ENCODE results near the gene DRG2.

Gene DRG2

GRCh38 chr17:18116078-18116477 is 28.3 kb downstream of the DRG2 start:
- DNase-seq (ENCODE audit: low read depth in 2 of 2), result no peak

DNA sequence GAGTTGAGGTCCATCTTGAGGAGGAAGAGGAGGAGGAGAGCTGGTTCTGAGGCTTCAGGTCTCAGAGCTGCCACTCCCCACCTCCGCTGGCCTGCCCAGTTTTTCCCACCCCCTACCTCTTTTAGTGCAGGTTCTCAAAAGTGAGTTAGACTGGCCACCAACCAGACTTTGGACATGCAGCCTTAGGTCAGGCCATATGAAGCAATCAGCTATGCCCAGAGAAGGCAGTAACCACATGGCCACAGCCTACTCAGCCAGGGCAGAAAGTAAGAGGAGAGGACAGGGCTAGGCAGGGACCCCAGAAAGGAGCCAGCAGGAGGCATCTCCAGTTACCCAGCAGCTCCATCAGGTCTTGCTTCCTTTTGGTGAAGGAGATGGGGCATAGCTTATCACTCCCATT is 29.8 kb downstream of the DRG2 start:
- DNase-seq (ENCODE audit: low read depth in 2 of 2), result no peak

GRCh38 chr17:18117982-18118975 is 30.5 kb downstream of the DRG2 start:
- no peak for DNase-seq (ENCODE audit: low read depth in 2 of 2)

GRCh38 chr17:18119166-18119745 is 31.5 kb downstream of the DRG2 start:
- no peak for DNase-seq (ENCODE audit: low read depth in 2 of 2)

- DNase-seq (ENCODE audit: low read depth in 2 of 2), result no peak
These were observed 32.2 kb downstream of the DRG2 start for GRCh38 chr17:18119938-18120337.

DNA sequence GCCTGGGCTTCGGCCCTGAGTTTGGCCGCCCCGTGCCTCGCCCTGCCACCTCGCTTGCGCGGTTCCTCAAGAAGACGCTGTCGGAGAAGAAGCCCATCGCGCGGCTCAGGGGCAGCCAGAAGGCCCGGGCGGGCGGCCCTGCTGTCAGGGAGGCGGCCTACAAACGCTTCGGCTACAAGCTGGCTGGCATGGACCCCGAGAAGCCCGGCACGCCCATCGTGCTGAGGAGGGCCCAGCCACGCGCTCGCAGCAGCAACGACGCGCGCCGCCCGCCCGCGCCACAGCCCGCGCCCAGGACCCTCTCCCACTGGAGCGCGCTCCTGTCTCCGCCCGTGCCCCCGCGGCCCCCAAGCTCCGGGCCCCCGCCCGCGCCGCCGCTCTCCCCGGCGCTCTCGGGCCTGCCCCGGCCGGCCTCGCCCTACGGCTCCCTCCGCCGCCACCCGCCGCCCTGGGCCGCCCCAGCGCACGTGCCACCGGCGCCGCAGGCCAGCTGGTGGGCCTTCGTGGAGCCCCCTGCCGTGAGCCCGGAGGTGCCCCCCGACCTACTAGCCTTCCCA is 32.8 kb downstream of the DRG2 start:
- DNase-seq (ENCODE audit: low read depth in 2 of 2), result no peak

- no peak for DNase-seq (ENCODE audit: low read depth in 2 of 2)
These were observed 33.6 kb downstream of the DRG2 start for GRCh38 chr17:18121144-18121910.

DNA sequence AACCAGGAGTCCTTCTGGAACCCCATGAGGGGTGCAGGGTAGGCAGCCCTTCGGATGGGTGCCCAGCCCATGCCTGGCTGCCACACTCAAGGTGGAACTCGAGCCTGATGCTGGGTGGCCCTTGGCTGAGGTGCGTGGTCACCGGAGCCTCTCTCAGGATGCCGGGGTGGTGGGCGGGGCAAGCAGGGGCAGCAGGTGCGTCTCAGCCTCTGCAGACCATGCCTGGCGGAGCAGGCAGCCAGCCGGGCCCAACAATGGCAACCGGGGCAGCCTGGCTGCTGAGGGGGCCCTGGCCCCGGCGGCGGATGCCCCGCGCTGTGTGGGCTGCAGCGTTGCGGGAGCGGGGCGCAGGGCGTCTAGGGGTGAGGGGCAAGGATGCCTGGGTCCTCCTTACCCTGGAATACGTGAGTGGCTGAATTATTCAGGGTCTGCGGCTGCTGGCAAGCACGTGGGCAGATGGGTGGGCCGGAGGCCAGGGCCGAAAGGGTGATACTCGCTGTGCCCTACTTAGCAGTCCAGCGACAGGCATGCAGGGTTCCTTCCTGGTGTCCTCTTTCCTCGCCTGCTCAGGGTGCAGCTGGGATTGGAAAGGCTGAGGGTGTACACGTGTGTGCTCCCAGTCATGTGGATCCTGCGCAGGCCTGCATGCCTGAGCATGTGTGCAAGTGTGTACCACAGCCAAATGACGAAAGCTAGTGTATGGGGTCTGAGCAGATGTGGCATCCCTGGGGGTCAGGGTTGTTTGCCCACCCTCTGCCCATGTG is 35.4 kb downstream of the DRG2 start:
- no peak for DNase-seq (ENCODE audit: low read depth in 2 of 2)

- DNase-seq (ENCODE audit: low read depth in 2 of 2), result no peak
These were observed 36.8 kb downstream of the DRG2 start for GRCh38 chr17:18124345-18125126.

DNA sequence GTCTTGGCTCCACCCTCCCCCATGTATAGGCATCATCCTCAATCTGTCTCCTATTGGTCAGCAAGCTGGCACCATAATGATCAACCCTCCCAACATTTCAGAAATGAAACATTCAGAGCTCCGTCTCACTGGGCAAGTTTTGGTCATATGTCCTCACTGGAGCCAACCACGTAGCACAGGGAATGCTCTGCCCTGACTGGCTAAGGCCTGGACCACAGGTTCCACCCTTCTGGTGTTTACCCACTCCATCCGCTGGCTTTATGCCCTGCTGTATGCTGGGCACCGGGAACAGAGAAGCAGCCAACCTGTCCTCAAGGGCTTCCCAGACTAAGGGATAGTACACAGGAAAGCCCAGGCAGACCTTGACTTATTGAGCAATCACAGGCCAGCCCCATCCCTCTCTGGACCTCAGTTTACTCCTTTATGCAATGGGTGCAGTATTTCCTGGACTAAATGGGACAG is 41.3 kb downstream of the DRG2 start:
- DNase-seq (ENCODE audit: low read depth in 2 of 2), result no peak

DNA sequence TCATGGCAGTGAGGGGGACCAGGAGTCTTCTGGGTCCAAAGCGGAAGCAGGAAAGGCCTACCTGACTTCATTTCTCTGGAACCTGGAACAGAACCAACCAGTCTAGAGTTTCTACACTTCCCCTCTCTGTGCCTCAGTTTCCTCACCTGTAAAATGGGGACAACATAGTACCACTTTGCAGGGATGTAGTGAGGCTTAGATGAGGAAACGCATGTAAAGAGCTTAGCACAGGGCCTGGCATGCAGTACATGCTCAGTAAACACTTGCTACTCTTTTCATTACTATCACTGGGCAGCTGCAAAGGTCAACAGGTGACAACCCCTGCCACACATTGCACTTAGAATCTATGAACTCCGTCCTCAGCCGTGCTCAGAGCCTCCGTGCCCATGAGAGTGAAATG is 45.0 kb downstream of the DRG2 start:
- DNase-seq (ENCODE audit: low read depth in 2 of 2), result no peak

GRCh38 chr17:18136357-18136756 is 48.6 kb downstream of the DRG2 start:
- no peak for DNase-seq (ENCODE audit: low read depth in 2 of 2)

DNA sequence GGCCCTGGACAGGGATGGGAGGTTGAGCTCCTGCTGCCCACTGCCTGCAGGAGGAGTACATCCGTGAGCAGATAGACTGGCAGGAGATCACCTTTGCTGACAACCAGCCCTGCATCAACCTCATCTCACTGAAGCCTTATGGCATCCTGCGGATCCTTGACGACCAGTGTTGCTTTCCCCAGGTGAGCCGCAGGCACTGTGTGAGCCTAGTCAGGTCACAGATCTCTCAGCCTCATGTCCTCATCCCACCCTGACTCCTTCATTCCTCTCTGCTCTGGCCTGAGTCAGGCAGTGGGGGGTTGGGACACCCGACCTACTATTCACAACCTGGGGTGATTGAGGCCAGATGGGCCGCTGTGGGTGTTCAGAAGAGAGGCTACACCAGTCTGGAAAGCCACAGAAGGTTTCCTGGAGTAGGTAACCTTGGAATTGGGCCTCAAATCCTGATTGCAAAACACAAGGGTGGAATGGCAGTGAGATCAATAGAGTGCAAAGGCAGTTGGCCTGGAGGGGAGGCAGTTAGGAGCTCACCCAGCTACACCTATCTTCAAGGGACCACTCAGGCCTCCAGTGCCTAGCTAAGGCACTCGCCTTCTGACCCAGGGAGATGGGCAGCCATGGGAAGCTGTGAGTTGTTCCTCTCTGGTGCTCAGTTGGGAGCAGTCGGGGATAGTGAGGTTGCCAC is 50.5 kb downstream of the DRG2 start:
- DNase-seq (ENCODE audit: low read depth in 2 of 2), result no peak

GRCh38 chr17:18139092-18139491 is 51.3 kb downstream of the DRG2 start:
- no peak for DNase-seq (ENCODE audit: low read depth in 2 of 2)

GRCh38 chr17:18139498-18139897 is 51.8 kb downstream of the DRG2 start:
- no peak for DNase-seq (ENCODE audit: low read depth in 2 of 2)

DNA sequence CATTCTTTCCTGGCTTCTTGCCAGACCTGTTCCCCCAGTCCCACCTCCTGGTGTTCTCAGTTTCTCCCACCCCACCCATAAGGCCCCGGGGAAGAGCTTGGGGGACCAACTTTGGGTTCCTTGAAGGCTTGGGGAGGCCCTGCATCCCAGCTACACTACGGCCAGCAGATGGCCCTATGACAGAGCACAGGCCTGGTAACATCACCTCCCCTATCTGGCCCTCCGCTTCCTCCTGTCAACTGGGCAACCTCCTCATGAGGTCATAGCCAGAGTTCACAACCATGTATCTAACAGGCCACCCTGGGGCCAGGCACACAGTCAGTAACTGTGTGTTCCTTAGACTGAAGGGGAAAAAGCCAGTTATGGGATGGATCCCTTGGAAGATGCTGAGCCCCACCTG is 52.2 kb downstream of the DRG2 start:
- no peak for DNase-seq (ENCODE audit: low read depth in 2 of 2)

GRCh38 chr17:18140648-18141047 is 52.9 kb downstream of the DRG2 start:
- DNase-seq (ENCODE audit: low read depth in 2 of 2), result no peak

DNA sequence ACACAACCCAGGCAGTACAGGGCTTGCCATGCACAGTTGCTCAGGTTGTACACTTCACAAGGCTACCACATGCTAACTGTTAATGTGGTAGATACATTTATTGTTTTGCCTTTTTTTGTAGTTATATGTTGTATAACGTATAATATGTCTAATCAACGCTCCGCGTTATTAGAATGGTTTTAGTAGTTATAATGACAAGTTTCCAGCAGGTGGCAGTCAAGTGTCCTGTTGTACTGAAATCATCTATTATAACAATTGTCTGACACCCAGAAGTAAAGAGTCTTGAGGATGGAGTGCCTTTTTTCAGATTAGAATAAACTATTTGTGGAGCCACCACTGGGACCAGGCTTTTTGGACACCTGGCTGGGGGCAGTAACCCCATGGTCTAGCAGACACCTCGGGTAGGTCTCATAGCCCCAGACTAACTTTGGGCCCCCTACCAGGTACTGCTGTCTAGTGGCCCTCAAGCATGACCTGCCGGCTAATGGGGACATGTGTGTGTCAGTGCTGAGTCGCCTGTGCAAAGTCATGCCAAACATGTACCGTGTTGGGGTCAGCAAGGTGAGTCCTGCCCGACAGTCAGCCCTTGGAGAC is 53.6 kb downstream of the DRG2 start:
- no peak for DNase-seq (ENCODE audit: low read depth in 2 of 2)

DNA sequence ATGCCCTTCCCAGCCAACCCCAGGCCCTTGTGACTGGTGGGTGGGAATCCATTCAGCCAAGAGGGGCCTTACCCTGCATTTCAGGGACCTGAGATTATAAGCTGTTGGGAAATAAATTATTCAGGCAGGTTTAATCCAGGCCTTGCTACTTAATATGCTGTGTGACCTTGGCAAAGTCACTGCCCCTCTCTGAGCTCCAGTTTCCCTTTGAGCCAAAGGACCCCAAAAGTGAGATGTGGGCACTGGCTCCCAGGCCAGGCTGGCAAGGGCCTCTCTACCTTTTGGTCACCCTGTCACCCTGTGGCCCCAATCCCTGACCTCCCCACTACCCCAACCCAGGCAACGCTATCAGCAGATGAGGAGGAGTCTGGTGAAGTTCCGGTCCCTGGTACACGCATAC is 54.7 kb downstream of the DRG2 start:
- DNase-seq (ENCODE audit: low read depth in 2 of 2), result no peak
